Kidney tubule cell (primary cell): Measurements from ENCODE around the gene TPPP2.

ENCODE experiments used
- DNase-seq: peaks from one replicate; pipeline ENCODE4 v3.0.0-alpha.2; 2018; ENCODE audit warnings: low spot score

TPPP2 gene

GRCh38 chr14:21075719-21076437 lies 45.9 kb downstream of the TPPP2 start:
- DNase-seq, result no peak

GRCh38 chr14:21077672-21078071 lies 47.7 kb downstream of the TPPP2 start:
- DNase-seq, result no peak

- DNase-seq, result no peak
These were observed 48.3 kb downstream of the TPPP2 start for GRCh38 chr14:21078287-21078686.

GRCh38 chr14:21078726-21079125 lies 48.7 kb downstream of the TPPP2 start:
- no peak for DNase-seq

- no peak for DNase-seq
These were observed 51.6 kb downstream of the TPPP2 start for GRCh38 chr14:21081521-21082142.
